Colonic mucosa (tissue), 4 donors: Measurements from ENCODE around the gene FNIP2. TPM values are rescaled to one million over a fixed set of nuclear protein-coding genes. Genes with fewer than 3 reads are reported as not detected.
"Not testable (repeated sequence)": the region's sequence is repeated elsewhere in the genome, so short reads cannot be mapped to it uniquely, and the experiment has no call there.

Experiments used
- DNase-seq: peaks from one replicate; pipeline ENCODE4 v3.0.0-alpha.2; 2020
- H3K27ac ChIP-seq: fragments of 200-600 bp; one replicate; pipeline ENCODE4 v1.8.0; 2021
- H3K27me3 ChIP-seq: fragments of 200-600 bp; one replicate; pipeline ENCODE4 v1.8.0; 2021
- H3K36me3 ChIP-seq: fragments of 200-600 bp; one replicate; pipeline ENCODE4 v1.8.0; 2021
- H3K4me1 ChIP-seq: fragments of 200-600 bp; one replicate; pipeline ENCODE4 v1.8.0; 2021; ENCODE audit warnings: mild to moderate bottlenecking
- H3K4me3 ChIP-seq: fragments of 200-600 bp; one replicate; pipeline ENCODE4 v1.8.0; 2021
- H3K9ac ChIP-seq, 2 donors: one replicate each; pipeline ENCODE4 v1.7.0; 2013; ENCODE audit warnings: control low read depth in 2 of 2, low read depth in 2 of 2, low read length in 2 of 2
- H3K9me3 ChIP-seq: fragments of 200-600 bp; one replicate; pipeline ENCODE4 v1.8.0; 2021
- intact Hi-C: fragments of 100-400 bp; cut with DNase I; formaldehyde crosslinking; loops from one replicate; pipeline ENCODE4 v1.14.1; 2022
- total RNA-seq, 2 donors: library from RNA; stranded (reverse); fragmentation: NEBNext Ultra II Directional in 1 of 2; extraction: Animal tissue kit (Norgen Biotek cat#: 25700) in 1 of 2; gene quantifications; one replicate each; pipeline ENCODE4 v1.2.1, GENCODE V29; 2021
- TF ChIP-seq, protein P1 (sequence below): fragments of 200-600 bp; IDR thresholded peaks from one replicate; pipeline ENCODE4 v1.8.0; 2022; ENCODE audit warnings: antibody characterized with exemption, mild to moderate bottlenecking
- donor health status: healthy.
- donor health status: DM: no; HTN: no; CAD: no.
- donor health status: DM: no; HTN: no; CAD: no.

FNIP2 gene
- total RNA-seq, 2 donors from 2014 or later, result 56.2 to 89.6 TPM

DNA sequence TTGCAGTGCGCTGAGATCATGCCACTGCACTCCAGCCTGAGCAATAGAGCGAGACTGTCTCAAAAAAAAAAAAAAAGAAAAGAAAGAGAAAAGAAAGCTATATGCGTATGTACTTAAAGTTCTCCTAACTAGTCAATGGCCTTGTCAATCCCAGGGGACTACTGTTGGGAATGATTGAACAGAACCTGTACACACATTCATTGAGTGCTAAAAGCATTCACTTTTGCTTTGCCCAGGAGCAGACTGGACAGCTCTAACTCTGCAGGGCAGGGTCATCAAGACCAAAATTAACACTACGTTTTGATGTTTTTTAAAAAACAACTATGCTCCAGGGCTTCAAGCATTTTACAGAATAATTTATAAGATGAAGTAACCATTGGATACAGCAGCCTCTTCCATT is 106.2 kb downstream of the FNIP2 start:
- no peaks in the 10 kb centered on the region for H3K27me3 ChIP-seq
- H3K36me3 ChIP-seq, result no peaks in the 10 kb centered on the region
- TF ChIP-seq, protein P1, sequence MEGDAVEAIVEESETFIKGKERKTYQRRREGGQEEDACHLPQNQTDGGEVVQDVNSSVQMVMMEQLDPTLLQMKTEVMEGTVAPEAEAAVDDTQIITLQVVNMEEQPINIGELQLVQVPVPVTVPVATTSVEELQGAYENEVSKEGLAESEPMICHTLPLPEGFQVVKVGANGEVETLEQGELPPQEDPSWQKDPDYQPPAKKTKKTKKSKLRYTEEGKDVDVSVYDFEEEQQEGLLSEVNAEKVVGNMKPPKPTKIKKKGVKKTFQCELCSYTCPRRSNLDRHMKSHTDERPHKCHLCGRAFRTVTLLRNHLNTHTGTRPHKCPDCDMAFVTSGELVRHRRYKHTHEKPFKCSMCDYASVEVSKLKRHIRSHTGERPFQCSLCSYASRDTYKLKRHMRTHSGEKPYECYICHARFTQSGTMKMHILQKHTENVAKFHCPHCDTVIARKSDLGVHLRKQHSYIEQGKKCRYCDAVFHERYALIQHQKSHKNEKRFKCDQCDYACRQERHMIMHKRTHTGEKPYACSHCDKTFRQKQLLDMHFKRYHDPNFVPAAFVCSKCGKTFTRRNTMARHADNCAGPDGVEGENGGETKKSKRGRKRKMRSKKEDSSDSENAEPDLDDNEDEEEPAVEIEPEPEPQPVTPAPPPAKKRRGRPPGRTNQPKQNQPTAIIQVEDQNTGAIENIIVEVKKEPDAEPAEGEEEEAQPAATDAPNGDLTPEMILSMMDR, result no peak
- no peak overlapping the region for H3K4me3 ChIP-seq
- H3K4me1 ChIP-seq, result no peaks in the 10 kb centered on the region
- H3K9me3 ChIP-seq, result no peaks in the 10 kb centered on the region
- no peak overlapping the region for H3K9ac ChIP-seq
- no peak for DNase-seq
- no peak overlapping the region for H3K27ac ChIP-seq
- intact Hi-C loops, result no loop called here

DNA sequence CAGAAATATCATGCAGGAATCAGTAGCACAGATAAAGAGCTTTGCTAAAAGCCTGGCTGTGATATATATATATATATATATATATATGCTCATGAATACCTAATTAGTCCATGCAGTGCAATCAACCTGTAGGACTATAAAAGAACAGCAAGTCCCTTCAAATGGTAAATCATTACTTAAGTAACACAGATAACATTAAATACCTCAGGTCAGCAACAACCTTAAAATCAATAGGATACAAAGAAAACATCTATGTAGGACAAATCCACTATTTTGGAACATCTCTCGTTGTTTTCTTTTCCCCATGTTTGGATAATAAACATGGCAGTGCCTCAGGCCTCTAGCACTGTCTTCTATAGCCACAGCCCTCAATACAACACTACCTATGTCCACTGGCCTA is 106.6 kb downstream of the FNIP2 start:
- intact Hi-C loops, result no loop called here
- no peak for DNase-seq
- Histone ChIP-seq H3K9me3 (no peaks in the 10 kb centered on the region), H3K36me3 (no peaks in the 10 kb centered on the region), H3K4me1 (no peaks in the 10 kb centered on the region), H3K9ac (no peak overlapping the region), H3K27me3 (no peaks in the 10 kb centered on the region), H3K27ac (no peak overlapping the region), H3K4me3 (no peak overlapping the region)
- TF ChIP-seq, protein P1, result no peak

DNA sequence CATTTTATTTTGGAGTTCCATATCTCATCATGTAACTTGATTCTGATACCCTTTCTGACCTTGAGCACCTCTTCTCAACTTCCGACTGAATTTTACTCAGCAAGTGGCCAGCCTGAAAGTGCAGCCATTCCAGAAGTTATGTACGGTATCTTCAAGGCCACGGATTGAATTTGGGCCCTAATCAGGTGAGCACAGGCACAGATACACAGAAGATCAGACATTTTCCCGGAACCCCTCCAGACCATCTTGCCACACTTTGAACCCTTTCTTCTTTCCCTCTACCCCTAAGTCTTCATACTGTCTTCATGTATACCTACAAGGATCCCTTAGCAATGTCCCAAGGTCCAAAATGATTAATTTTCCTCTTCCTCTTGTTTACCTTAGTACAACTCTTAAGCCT is 108.2 kb downstream of the FNIP2 start:
- no peak for DNase-seq
- intact Hi-C loops, result no loop called here
- TF ChIP-seq, protein P1, result no peak

DNA sequence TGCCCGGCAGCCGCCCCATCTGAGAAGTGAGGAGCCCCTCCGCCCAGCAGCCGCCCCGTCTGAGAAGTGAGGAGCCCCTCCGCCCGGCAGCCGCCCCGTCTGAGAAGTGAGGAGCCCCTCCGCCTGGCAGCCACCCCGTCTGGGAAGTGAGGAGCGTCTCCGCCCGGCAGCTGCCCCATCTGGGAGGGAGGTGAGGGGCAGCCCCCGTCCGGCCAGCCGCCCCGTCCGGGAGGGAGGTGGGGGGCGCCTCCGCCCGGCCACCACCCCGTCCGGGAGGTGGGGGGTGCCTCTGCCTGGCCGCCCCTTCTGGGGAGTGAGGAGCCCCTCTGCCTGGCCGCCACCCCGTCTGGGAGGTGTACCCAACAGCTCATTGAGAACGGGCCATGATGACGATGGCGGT is 113.3 kb downstream of the FNIP2 start:
- H3K9ac ChIP-seq, H3K27ac ChIP-seq, H3K4me3 ChIP-seq, H3K9me3 ChIP-seq, H3K27me3 ChIP-seq, intact Hi-C loops, H3K4me1 ChIP-seq, H3K36me3 ChIP-seq, DNase-seq: not testable (repeated sequence)

More for the DNA sequence above, 108.2 kb downstream of the FNIP2 start:
- Histone ChIP-seq H3K27ac (no peak overlapping the region), H3K9me3 (no peaks in the 10 kb centered on the region), H3K36me3 (no peaks in the 10 kb centered on the region), H3K4me1 (no peaks in the 10 kb centered on the region), H3K9ac (no peak overlapping the region), H3K27me3 (no peaks in the 10 kb centered on the region), H3K4me3 (no peak overlapping the region)

DNA sequence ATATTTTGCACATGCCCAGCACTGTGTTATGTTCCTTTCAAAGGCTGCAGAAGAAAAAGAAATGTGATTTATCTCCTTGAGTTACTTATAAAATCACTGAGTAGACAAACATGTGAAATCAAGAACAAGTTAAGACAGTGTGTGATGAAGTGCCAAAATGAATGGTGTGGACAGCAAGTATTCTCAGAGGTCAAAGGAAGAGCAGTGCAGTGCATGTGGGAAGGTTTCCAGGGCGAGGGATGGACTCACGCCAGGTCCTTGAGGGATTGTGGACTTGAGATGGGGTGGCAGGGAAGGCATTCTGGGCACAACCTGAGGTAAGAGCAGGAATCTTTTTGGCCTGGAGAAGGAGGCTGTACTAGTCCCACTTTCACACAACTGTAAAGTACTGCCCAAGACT is 115.5 kb downstream of the FNIP2 start:
- Histone ChIP-seq H3K27ac (no peak overlapping the region), H3K4me3 (no peak overlapping the region), H3K9me3 (no peaks in the 10 kb centered on the region), H3K27me3 (no peaks in the 10 kb centered on the region), H3K9ac (no peak overlapping the region), H3K4me1 (no peaks in the 10 kb centered on the region), H3K36me3 (no peaks in the 10 kb centered on the region)
- TF ChIP-seq, protein P1, result no peak
- no peak for DNase-seq
- intact Hi-C loops, result no loop called here

DNA sequence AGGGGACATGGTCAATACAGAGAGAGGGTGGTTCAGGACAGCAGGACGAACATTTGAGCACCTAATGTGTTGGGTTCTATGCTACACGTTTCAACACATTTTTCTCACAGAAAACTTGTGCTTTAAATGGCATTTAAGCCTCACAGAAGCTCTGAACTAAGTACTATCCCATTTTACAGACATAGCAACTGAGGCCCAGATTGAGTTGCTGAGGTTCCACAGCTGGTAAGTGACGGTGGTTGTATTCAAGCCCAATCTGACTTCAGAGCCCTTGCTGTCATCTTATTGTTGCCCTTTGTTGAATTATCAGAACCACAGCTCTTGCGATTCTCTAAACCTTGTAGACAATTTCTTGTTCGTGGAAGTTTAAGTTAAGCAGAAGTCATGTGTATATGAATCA is 116.7 kb downstream of the FNIP2 start:
- intact Hi-C loops, result no loop called here
- no peaks in the 10 kb centered on the region for H3K4me1 ChIP-seq
- H3K27me3 ChIP-seq, result no peaks in the 10 kb centered on the region
- H3K9me3 ChIP-seq, result no peaks in the 10 kb centered on the region
- no peak overlapping the region for H3K27ac ChIP-seq
- H3K9ac ChIP-seq, result no peak overlapping the region
- no peak for DNase-seq
- H3K36me3 ChIP-seq, result no peaks in the 10 kb centered on the region
- TF ChIP-seq, protein P1, result no peak
- no peak overlapping the region for H3K4me3 ChIP-seq
